Erythroblast (primary cell): ENCODE results near the gene KLHDC8B.

ENCODE experiments used
- GATA1 ChIP-seq: IDR thresholded peaks from 2 replicates; pipeline ENCODE4 v1.6.1; 2011; ENCODE audit warnings: low read depth, mild to moderate bottlenecking, control low read depth, low read length, moderate library complexity
- POLR2A ChIP-seq: IDR thresholded peaks from 2 replicates; pipeline ENCODE4 v1.6.1; 2011; ENCODE audit warnings: mild to moderate bottlenecking, low read length

DNA sequence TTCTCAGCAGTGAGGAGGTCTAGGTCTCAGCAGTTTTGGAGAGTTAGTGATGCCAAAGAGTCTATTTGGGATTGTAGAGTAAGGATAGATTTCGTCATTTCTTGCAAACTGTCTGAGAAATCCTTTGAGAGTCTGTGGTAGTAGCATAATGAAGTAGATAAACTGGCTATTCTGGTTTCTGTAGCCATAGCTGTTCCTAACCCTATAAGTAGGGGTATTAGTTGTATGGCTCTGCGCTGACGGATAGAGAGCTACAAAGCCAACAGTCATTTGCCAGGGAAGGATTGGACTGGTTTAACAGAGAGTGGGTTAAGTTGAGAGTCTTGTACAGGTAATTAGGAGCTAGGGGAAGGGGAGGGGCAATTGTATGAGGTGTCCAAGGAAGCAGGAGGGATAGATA lies 50.6 kb downstream of the KLHDC8B start:
- no peak for TF ChIP-seq POLR2A
- TF ChIP-seq GATA1 = no peak
